Calu3 (cell line): ENCODE data around the gene NECAB2. TPM values are rescaled to one million over a fixed set of nuclear protein-coding genes. Genes with fewer than 3 reads are reported as not detected.

Experiments
- BruUV-seq: library from RNA; stranded (reverse); fragments of 400-500 nt; replicated peaks from 2 replicates; lab custom pipeline; 2021; lab: Mats Ljungman, UMichigan
- CTCF ChIA-PET: fragments of 300-600 bp; sonication (Branson Sonifier 250); formaldehyde crosslinking; loops from one replicate; lab custom pipeline; 2022; ENCODE audit warnings: antibody characterized with exemption; lab: Charles Lee
- DNase-seq: peaks from one replicate; pipeline ENCODE4 v3.0.0; 2022
- H3K27ac Mint-ChIP-seq: one replicate; pipeline ENCODE4 v1.8.0; 2022; ENCODE audit warnings: mixed read lengths; ENCODE audit not compliant: unreplicated experiment
- H3K27me3 Mint-ChIP-seq: one replicate; pipeline ENCODE4 v1.8.0; 2022; ENCODE audit warnings: mixed read lengths; ENCODE audit not compliant: unreplicated experiment
- H3K36me3 Mint-ChIP-seq: one replicate; pipeline ENCODE4 v1.8.0; 2022; ENCODE audit warnings: mild to moderate bottlenecking, moderate library complexity, mixed read lengths; ENCODE audit not compliant: insufficient read depth, unreplicated experiment
- H3K4me1 Mint-ChIP-seq: one replicate; pipeline ENCODE4 v1.8.0; 2022; ENCODE audit warnings: mild to moderate bottlenecking, low read depth, mixed read lengths; ENCODE audit not compliant: unreplicated experiment
- H3K4me3 Mint-ChIP-seq: one replicate; pipeline ENCODE4 v1.8.0; 2022; ENCODE audit warnings: mild to moderate bottlenecking, low read depth, moderate library complexity, mixed read lengths; ENCODE audit not compliant: unreplicated experiment
- H3K9me3 Mint-ChIP-seq: one replicate; pipeline ENCODE4 v1.8.0; 2022; ENCODE audit warnings: low read depth, mixed read lengths; ENCODE audit not compliant: unreplicated experiment
- intact Hi-C: fragments of 100-400 bp; cut with micrococcal nuclease; formaldehyde crosslinking; loops from one replicate; pipeline ENCODE4 v1.10.0; 2022; ENCODE audit not compliant: unreplicated experiment
- total RNA-seq: library from RNA; stranded (reverse); gene quantifications from 2 replicates; pipeline ENCODE4 v1.2.3, GENCODE V29; 2022
- TF ChIP-seq, protein P1 (sequence below): fragments of 200-600 bp; IDR thresholded peaks from one replicate; pipeline ENCODE4 v1.8.0; 2022; ENCODE audit warnings: antibody characterized with exemption; ENCODE audit not compliant: unreplicated experiment

The NECAB2 gene
- total RNA-seq, 1 experiment from 2014 or later: 0.28 TPM

DNA sequence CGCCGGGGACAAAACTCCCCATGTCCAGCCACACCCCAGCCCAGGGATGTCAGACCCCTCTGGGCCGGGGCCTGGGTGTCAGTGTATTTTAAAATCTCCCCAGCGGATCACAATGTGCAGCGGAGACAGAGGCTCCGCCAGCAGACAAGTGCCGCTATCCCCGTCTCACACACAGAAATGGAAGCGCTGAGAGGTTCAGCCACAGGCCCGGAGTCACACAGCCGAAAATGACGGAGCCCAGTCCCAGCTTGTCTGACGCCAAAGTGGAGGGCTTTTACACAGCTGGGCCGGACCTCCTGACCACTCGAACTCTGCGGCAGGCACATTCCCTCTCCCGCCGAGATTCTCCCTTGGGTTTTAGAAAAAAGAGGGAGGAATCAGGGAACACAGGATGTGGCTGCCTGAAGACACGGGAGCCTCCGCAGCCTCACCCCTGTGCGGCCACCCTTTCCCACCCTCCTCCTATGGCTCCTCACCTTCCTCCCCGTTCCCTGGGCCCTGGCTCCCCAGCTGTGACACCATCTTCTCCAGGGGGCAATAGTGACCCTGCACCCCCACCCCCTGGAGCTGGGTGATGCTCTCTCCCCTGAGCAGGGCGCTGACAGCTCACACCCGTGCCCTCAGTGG lies 21.8 kb upstream of the NECAB2 start:
- Mint-ChIP-seq H3K9me3 (no peaks in the 10 kb centered on the region), H3K27ac (no peak overlapping the region), H3K4me3 (no peak overlapping the region), H3K36me3 (peaks cover 6% of the 10 kb centered on the region), H3K4me1 (peaks cover 9% of the 10 kb centered on the region), H3K27me3 (no peaks in the 10 kb centered on the region)
- intact Hi-C loops: no loop called here
- no TSS peak for BruUV-seq
- CTCF ChIA-PET: interaction anchor here (0.6 kb wide), 1 partner anchor 955 kb away, joined by 5 read pairs; no protein-coding TSS in a partner anchor
- TF ChIP-seq, protein P1, sequence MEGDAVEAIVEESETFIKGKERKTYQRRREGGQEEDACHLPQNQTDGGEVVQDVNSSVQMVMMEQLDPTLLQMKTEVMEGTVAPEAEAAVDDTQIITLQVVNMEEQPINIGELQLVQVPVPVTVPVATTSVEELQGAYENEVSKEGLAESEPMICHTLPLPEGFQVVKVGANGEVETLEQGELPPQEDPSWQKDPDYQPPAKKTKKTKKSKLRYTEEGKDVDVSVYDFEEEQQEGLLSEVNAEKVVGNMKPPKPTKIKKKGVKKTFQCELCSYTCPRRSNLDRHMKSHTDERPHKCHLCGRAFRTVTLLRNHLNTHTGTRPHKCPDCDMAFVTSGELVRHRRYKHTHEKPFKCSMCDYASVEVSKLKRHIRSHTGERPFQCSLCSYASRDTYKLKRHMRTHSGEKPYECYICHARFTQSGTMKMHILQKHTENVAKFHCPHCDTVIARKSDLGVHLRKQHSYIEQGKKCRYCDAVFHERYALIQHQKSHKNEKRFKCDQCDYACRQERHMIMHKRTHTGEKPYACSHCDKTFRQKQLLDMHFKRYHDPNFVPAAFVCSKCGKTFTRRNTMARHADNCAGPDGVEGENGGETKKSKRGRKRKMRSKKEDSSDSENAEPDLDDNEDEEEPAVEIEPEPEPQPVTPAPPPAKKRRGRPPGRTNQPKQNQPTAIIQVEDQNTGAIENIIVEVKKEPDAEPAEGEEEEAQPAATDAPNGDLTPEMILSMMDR: no peak
- no peak for DNase-seq

DNA sequence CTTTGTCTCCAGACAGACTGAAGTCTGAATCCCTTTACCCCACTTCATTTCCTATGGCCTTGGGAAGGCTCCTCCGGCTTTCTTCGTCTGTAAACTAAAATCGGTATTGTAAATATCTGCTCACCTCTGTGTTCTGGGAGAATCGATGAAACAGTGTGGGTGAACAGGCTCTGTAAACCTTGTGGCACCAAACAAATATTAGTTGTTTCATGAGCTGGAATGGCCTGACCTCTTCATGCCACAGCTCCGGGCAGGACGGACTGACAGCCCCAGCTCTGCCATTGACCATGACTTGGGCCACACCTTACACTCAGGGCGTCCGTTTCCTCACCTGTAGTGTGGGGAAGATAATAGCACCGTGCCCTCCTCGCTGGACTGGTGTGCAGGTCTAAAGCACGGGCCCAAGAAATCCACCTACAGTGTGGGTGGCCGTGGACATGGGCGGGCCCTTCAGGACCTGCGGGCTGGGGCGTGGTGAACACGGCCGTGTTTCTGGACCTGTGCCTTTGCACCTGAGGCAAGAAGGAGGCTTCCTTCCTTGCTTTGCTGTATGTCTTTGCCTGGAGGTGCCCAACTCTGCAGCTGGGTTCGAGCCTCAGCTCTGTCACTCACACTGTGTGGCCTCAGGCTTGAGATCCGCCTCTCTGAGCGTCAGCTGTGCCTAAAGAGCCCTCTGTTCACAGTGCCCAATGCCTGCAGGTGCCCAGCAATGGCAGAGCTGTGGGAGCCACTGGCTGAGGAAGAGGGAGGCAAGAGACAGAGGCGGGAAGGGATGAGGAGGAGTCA lies 21.1 kb upstream of the NECAB2 start:
- Mint-ChIP-seq H3K36me3 (peaks cover 8% of the 10 kb centered on the region), H3K9me3 (no peaks in the 10 kb centered on the region), H3K4me1 (peaks cover 9% of the 10 kb centered on the region), H3K4me3 (no peak overlapping the region), H3K27me3 (no peaks in the 10 kb centered on the region), H3K27ac (no peak overlapping the region)
- TF ChIP-seq, protein P1: no peak
- BruUV-seq: no TSS peak
- intact Hi-C loops: no loop called here
- no peak for DNase-seq
- CTCF ChIA-PET: interaction anchor here (0.6 kb wide), 1 partner anchor 955 kb away, joined by 5 read pairs; no protein-coding TSS in a partner anchor

DNA sequence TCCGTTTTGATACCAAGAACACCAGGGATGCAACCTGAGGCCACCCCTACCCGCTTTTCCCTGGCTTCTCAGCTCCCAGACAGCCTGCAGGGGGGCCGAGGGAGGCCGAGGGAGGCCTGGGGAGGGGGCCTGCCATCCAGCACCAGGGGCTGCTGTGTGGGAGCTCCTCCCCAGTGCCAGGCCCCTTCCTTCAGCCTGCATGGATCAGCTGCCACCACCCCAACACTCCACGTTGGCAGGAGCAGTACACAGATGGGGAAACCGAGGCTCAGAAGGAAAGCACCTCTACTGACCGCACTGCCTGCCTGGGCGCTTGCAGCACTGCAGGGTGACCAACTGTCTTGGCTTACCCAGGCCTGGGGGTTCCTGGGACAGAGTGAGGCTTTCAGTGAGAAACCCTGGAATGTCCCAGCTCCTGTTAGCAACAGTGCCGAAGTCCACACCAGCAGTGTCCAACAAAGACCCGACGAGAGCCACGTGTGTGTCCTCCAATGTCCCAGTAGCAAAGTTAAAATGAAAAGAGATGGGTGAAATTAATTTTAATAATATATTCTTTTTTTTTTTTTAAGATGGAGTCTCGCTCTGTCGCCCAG lies 20.3 kb upstream of the NECAB2 start:
- Mint-ChIP-seq H3K27ac (no peak overlapping the region), H3K27me3 (no peaks in the 10 kb centered on the region), H3K4me3 (no peak overlapping the region), H3K4me1 (peaks cover 6% of the 10 kb centered on the region), H3K36me3 (peaks cover 16% of the 10 kb centered on the region), H3K9me3 (no peaks in the 10 kb centered on the region)
- TF ChIP-seq, protein P1: no peak
- CTCF ChIA-PET: no interaction called here
- no peak for DNase-seq
- no TSS peak for BruUV-seq
- intact Hi-C loops: no loop called here

DNA sequence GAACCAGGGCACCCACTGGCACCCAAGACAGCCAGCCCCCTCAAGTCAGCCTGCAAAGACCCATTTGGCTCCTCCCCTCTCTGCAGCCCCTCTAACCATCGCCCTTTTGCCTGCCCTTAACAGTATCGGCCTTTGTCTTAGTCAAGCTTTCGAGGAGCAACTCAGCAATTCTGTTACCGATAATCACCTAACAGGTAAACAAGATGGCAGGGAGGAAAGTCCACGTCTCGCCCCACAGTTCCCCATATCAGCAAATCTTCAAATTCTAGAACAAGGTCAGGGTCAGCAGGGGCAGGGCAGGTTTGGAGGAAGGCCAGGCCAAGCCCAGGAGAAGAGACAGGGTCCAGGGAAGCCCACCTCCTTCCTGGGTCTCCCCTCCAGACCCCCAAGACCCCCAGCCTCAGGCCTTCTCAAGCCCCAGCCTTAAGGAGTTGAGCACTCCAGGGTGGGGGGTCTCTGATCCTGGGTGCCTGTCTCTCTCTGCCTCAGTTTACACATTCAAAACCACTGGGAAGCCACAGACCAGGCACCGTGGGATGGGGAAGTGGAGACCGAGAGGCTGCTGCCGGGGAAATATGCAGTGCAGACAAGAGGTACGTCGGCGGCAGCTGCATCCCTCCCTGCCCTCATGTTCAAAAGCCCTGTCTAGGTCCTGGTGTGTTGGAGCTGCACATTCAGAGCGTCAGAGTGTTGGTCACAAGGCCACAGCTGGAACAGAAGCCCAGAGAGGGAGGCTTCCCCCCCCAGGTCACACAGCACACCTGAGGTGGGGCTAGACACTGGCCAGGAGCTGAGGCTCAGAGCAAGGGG lies 18.9 kb upstream of the NECAB2 start:
- Mint-ChIP-seq H3K36me3 (peaks cover 29% of the 10 kb centered on the region), H3K4me3 (no peak overlapping the region), H3K4me1 (peaks cover 1% of the 10 kb centered on the region), H3K27ac (no peak overlapping the region), H3K27me3 (no peaks in the 10 kb centered on the region), H3K9me3 (no peaks in the 10 kb centered on the region)
- TF ChIP-seq, protein P1: no peak
- no TSS peak for BruUV-seq
- CTCF ChIA-PET: interaction anchor here (0.8 kb wide), 1 partner anchor 9 kb away, joined by 5 read pairs; no protein-coding TSS in a partner anchor
- DNase-seq: no peak
- intact Hi-C loops: no loop called here
